ENCODE data around the gene SIAH1. TPM values are rescaled to one million over a fixed set of nuclear protein-coding genes. Genes with fewer than 3 reads are reported as not detected.

SIAH1 gene
- total and polyA plus RNA-seq, 7 donors: 10.4 to 26.0 (median 16.7) TPM

- H3K9me3 ChIP-seq: no peaks in the 10 kb centered on the region
- peaks cover 0 to 62% of the 10 kb centered on the region in 2 donors for H3K36me3 ChIP-seq (ENCODE audit: insufficient read depth in 1 of 2, low read depth in 1 of 2)
- intact Hi-C loops (cut with DNase I): loop anchor here in 1 of 2 donors (10.0 kb wide), 1 partner anchor 1507 kb away; the partner anchor contains the start of gene ZNF423
- TF ChIP-seq CTCF (IDR thresholded peaks at IDR 0.05): no peak
- DNase-seq (no peak), ATAC-seq (no peak)
- no peak overlapping the region for H3K27ac ChIP-seq
- H3K4me1 ChIP-seq: no peaks in the 10 kb centered on the region
- no peak overlapping the region for H3K4me3 ChIP-seq
- 91 to 94% (median 92%) methylated on average over 20 of the region's 20 CpGs for WGBS, 3 donors
- H3K27me3 ChIP-seq (ENCODE audit: insufficient read depth in 3 of 3, low read length in 2 of 3): no peaks in the 10 kb centered on the region
Observed at GRCh38 chr16:48347191-48347865, 37.9 kb downstream of the SIAH1 start.

- no peaks in the 10 kb centered on the region for H3K27me3 ChIP-seq (ENCODE audit: insufficient read depth in 3 of 3, low read length in 2 of 3)
- no peak overlapping the region for H3K4me3 ChIP-seq
- 58 to 91% (median 62%) methylated on average over 2 of the region's 2 CpGs for WGBS, 3 donors
- peaks cover 0 to 35% of the 10 kb centered on the region in 2 donors for H3K36me3 ChIP-seq (ENCODE audit: insufficient read depth in 1 of 2, low read depth in 1 of 2)
- TF ChIP-seq CTCF (IDR thresholded peaks at IDR 0.05): no peak
- intact Hi-C loops (cut with DNase I): loop anchor here in 1 of 2 donors (10.0 kb wide), 1 partner anchor 1512 kb away; the partner anchor contains the start of gene ZNF423
- H3K27ac ChIP-seq: no peak overlapping the region
- no peaks in the 10 kb centered on the region for H3K9me3 ChIP-seq
- H3K4me1 ChIP-seq: no peaks in the 10 kb centered on the region
- no peak for DNase-seq
- peak in 1 of 4 donors; percentile 15 for ATAC-seq
Observed at GRCh38 chr16:48342591-48342990, 42.6 kb downstream of the SIAH1 start.

- H3K4me1 ChIP-seq: no peaks in the 10 kb centered on the region
- peaks cover 7 to 41% of the 10 kb centered on the region in 2 donors for H3K36me3 ChIP-seq (ENCODE audit: insufficient read depth in 1 of 2, low read depth in 1 of 2)
- ATAC-seq (no peak), DNase-seq (no peak)
- no peak overlapping the region for H3K4me3 ChIP-seq
- 92 to 96% (median 93%) methylated on average over 1 of the region's 1 CpG for WGBS, 3 donors
- H3K9me3 ChIP-seq: no peaks in the 10 kb centered on the region
- intact Hi-C loops (cut with DNase I): loop anchor here in 1 of 2 donors (10.0 kb wide), 1 partner anchor 1515 kb away; the partner anchor contains the start of gene ZNF423
- H3K27ac ChIP-seq: no peak overlapping the region
- H3K27me3 ChIP-seq (ENCODE audit: insufficient read depth in 3 of 3, low read length in 2 of 3): no peaks in the 10 kb centered on the region
- TF ChIP-seq CTCF (IDR thresholded peaks at IDR 0.05): no peak
Observed at GRCh38 chr16:48340054-48340453, 45.2 kb downstream of the SIAH1 start.

GRCh38 chr16:48335961-48336360 is 49.3 kb downstream of the SIAH1 start:
- intact Hi-C loops (cut with DNase I): no loop called here
- Histone ChIP-seq H3K4me1 (peaks cover 4% of the 10 kb centered on the region), H3K9me3 (no peaks in the 10 kb centered on the region), H3K27ac (no peak overlapping the region), H3K4me3 (no peak overlapping the region), H3K36me3 (ENCODE audit: insufficient read depth in 1 of 2, low read depth in 1 of 2) (peaks cover 11 to 39% of the 10 kb centered on the region in 2 donors), H3K27me3 (ENCODE audit: insufficient read depth in 3 of 3, low read length in 2 of 3) (no peaks in the 10 kb centered on the region)
- no peak for TF ChIP-seq CTCF (IDR thresholded peaks at IDR 0.05)
- ATAC-seq (no peak), DNase-seq (no peak)
- WGBS, 3 donors: 89 to 95% (median 95%) methylated on average over 3 of the region's 3 CpGs

All from psoas muscle (tissue), 8 donors.